H1 (cell line): ENCODE results near the gene NTRK2. TPM values are rescaled to one million over a fixed set of nuclear protein-coding genes. Genes with fewer than 3 reads are reported as not detected.

ENCODE experiments used
- CTCF ChIA-PET: fragments of 300-600 bp; sonication (Branson Sonifier 250); formaldehyde crosslinking; loops from one replicate; lab custom pipeline; 2021; ENCODE audit not compliant: partially characterized antibody; lab: Charles Lee
- POLR2A ChIA-PET: fragments of 300-600 bp; sonication (Branson Sonifier 250); formaldehyde crosslinking; loops from one replicate; lab custom pipeline; 2021; ENCODE audit warnings: inconsistent platforms; ENCODE audit not compliant: partially characterized antibody; lab: Charles Lee
- DNase-seq, 2 experiments: peaks; one replicate each; pipeline versions ENCODE4 v3.0.0 to v3.0.0-alpha.2; 2010 to 2022; ENCODE audit warnings: low spot score in 2 of 2, low read depth in 1 of 2, mixed read lengths in 1 of 2
- FAIRE-seq: peaks from 2 replicates; lab custom pipeline; 2011; peaks lifted over from hg19 to GRCh38; lab: Jason Lieb, UNC
- H2AFZ ChIP-seq: 2 replicates; pipeline ENCODE4 v1.8.1; 2012; ENCODE audit warnings: low read length, inconsistent platforms
- H2AK5ac ChIP-seq: 2 replicates; pipeline ENCODE4 v1.6.1; 2013; ENCODE audit warnings: low read depth, low read length
- H2BK120ac ChIP-seq: replicated peaks from 2 replicates; pipeline ENCODE3; 2013; ENCODE audit warnings: low read depth, low read length, inconsistent platforms
- H2BK12ac ChIP-seq: 2 replicates; pipeline ENCODE4 v1.6.1; 2013; ENCODE audit warnings: low read depth, low read length
- H2BK15ac ChIP-seq: 2 replicates; pipeline ENCODE4 v1.6.1; 2013; ENCODE audit warnings: low read length
- H2BK20ac ChIP-seq: 2 replicates; pipeline ENCODE4 v1.6.1; 2013; ENCODE audit warnings: low read length
- H2BK5ac ChIP-seq: 2 replicates; pipeline ENCODE4 v1.6.1; 2013; ENCODE audit warnings: low read depth, low read length
- H3K14ac ChIP-seq: 2 replicates; pipeline ENCODE4 v1.6.1; 2013; ENCODE audit warnings: inconsistent platforms; ENCODE audit not compliant: insufficient read length
- H3K18ac ChIP-seq: 2 replicates; pipeline ENCODE4 v1.6.1; 2013; ENCODE audit warnings: low read length; ENCODE audit errors: extremely low read depth
- H3K23ac ChIP-seq: 2 replicates; pipeline ENCODE4 v1.6.1; 2013; ENCODE audit warnings: inconsistent platforms; ENCODE audit not compliant: insufficient read length
- H3K23me2 ChIP-seq: 2 replicates; pipeline ENCODE4 v1.6.1; 2013; ENCODE audit warnings: low read depth, low read length
- H3K27ac ChIP-seq: 2 replicates; pipeline ENCODE4 v1.6.1; 2011; ENCODE audit warnings: low read depth, low read length, inconsistent platforms
- H3K27me3 ChIP-seq, 4 experiments: replicated peaks in 1 of 4; 1 replicate in 1 of 4; 2 replicates in 3 of 4; pipeline versions ENCODE4 v1.6.1 to v1.8.1; 2011 to 2013; ENCODE audit warnings: low read length in 3 of 4, mild to moderate bottlenecking in 3 of 4, inconsistent platforms in 2 of 4, mixed read lengths in 2 of 4, moderate library complexity in 1 of 4; ENCODE audit not compliant: control insufficient read depth in 3 of 4, insufficient read depth in 3 of 4; ENCODE audit errors: extremely low read depth in 1 of 4
- H3K36me3 ChIP-seq, 4 experiments: 2 replicates each; pipeline versions ENCODE4 v1.6.1 to v1.8.1; 2011 to 2013; ENCODE audit warnings: mild to moderate bottlenecking in 4 of 4, low read length in 3 of 4, moderate library complexity in 2 of 4, control low read depth in 1 of 4, inconsistent platforms in 1 of 4; ENCODE audit not compliant: insufficient read depth in 4 of 4, control insufficient read depth in 2 of 4
- H3K4ac ChIP-seq: replicated peaks from 2 replicates; pipeline ENCODE3; 2013; ENCODE audit warnings: low read length, low read depth, mixed read lengths, inconsistent platforms; ENCODE audit not compliant: insufficient read length
- H3K4me1 ChIP-seq, 4 experiments: replicated peaks in 1 of 4; 1 replicate in 1 of 4; 2 replicates in 3 of 4; pipeline versions ENCODE4 v1.6.1 to v1.8.1; 2011 to 2013; ENCODE audit warnings: low read length in 3 of 4, inconsistent platforms in 2 of 4, mixed read lengths in 1 of 4; ENCODE audit not compliant: insufficient read depth in 4 of 4, control insufficient read depth in 3 of 4
- H3K4me2 ChIP-seq, 2 experiments: 2 replicates each; pipeline versions ENCODE4 v1.6.1 to v1.8.1; 2011 to 2013; ENCODE audit warnings: low read depth in 2 of 2, low read length in 2 of 2, control low read depth in 1 of 2, inconsistent platforms in 1 of 2, mild to moderate bottlenecking in 1 of 2; ENCODE audit not compliant: insufficient read depth in 1 of 2
- H3K4me3 ChIP-seq, 4 experiments: fragments of 200-600, 300-600 bp in 1 of 4; sonication (generic), shearing (Covaris generic), sonication (Bioruptor Twin) in 1 of 4; 2 replicates each; pipeline versions ENCODE4 v1.5.1 to v1.8.1; 2011 to 2016; ENCODE audit warnings: low read length in 4 of 4, low read depth in 3 of 4, control low read depth in 2 of 4, inconsistent platforms in 2 of 4, mild to moderate bottlenecking in 2 of 4, mixed read lengths in 1 of 4, moderate library complexity in 1 of 4; ENCODE audit not compliant: insufficient read depth in 2 of 4; ENCODE audit errors: extremely low read depth in 1 of 4
- H3K56ac ChIP-seq: replicated peaks from 2 replicates; pipeline ENCODE3; 2013; ENCODE audit warnings: low read depth, mild to moderate bottlenecking, mixed read lengths, low read length, inconsistent platforms; ENCODE audit not compliant: insufficient read length
- H3K79me1 ChIP-seq: 2 replicates; pipeline ENCODE4 v1.6.1; 2013; ENCODE audit warnings: low read depth, low read length, control low read depth
- H3K79me2 ChIP-seq, 2 experiments: 2 replicates each; pipeline versions ENCODE4 v1.6.1 to v1.8.1; 2012 to 2013; ENCODE audit warnings: low read length in 2 of 2, mild to moderate bottlenecking in 2 of 2, inconsistent platforms in 1 of 2; ENCODE audit not compliant: insufficient read depth in 2 of 2, control insufficient read depth in 1 of 2
- H3K9ac ChIP-seq, 4 experiments: replicated peaks in 1 of 4; 1 replicate in 1 of 4; 2 replicates in 3 of 4; pipeline versions ENCODE4 v1.6.1 to v1.8.1; 2011 to 2013; ENCODE audit warnings: low read depth in 3 of 4, low read length in 3 of 4, control low read depth in 2 of 4, mild to moderate bottlenecking in 2 of 4, moderate library complexity in 2 of 4, inconsistent platforms in 1 of 4; ENCODE audit errors: extremely low read depth in 1 of 4
- H3K9me3 ChIP-seq, 2 experiments: 2 replicates each; pipeline versions ENCODE4 v1.6.1 to v1.8.1; 2012 to 2013; ENCODE audit warnings: mild to moderate bottlenecking in 2 of 2, moderate library complexity in 2 of 2, control low read depth in 1 of 2, inconsistent platforms in 1 of 2, low read depth in 1 of 2, low read length in 1 of 2, mixed read lengths in 1 of 2; ENCODE audit not compliant: insufficient read depth in 2 of 2
- H4K20me1 ChIP-seq, 2 experiments: replicated peaks in 1 of 2; 2 replicates each; pipeline versions ENCODE3 to v1.8.1; 2011 to 2013; ENCODE audit warnings: inconsistent platforms in 2 of 2, low read length in 2 of 2, mild to moderate bottlenecking in 1 of 2; ENCODE audit not compliant: insufficient read depth in 2 of 2, control insufficient read depth in 1 of 2
- H4K5ac ChIP-seq: 2 replicates; pipeline ENCODE4 v1.6.1; 2013; ENCODE audit warnings: low read length, low read depth, mixed read lengths, inconsistent platforms; ENCODE audit not compliant: insufficient read length
- H4K8ac ChIP-seq: 2 replicates; pipeline ENCODE4 v1.8.0; 2013; ENCODE audit warnings: mild to moderate bottlenecking, moderate library complexity, low read length, inconsistent platforms; ENCODE audit not compliant: insufficient read depth; ENCODE audit errors: extremely low read depth
- H4K91ac ChIP-seq: replicated peaks from 2 replicates; pipeline ENCODE3; 2013; ENCODE audit warnings: low read length, mixed read lengths, inconsistent platforms; ENCODE audit not compliant: insufficient read length
- WGBS, 2 experiments: shearing (Covaris generic) in 1 of 2; methylation state at CpG; one replicate each; pipeline versions ENCODE4 v1.1.6 to v1.1.7; 2013 to 2015; ENCODE audit warnings: low lambda C conversion rate in 2 of 2, mixed read lengths in 2 of 2, inconsistent platforms in 1 of 2, low coverage in 1 of 2, missing lambda C conversion rate in 1 of 2; ENCODE audit not compliant: insufficient replicate concordance in 2 of 2, insufficient coverage in 1 of 2, insufficient read length in 1 of 2; ENCODE audit errors: extremely low coverage in 1 of 2, missing lambda C conversion rate in 1 of 2; 5-methylcytosine and 5-hydroxymethylcytosine counted together
- polyA plus RNA-seq, 7 experiments: library from polyadenylated mRNA; depleted of rRNA in 3 of 7; stranded (reverse) in 5 of 7; unstranded in 2 of 7; fragments of >200 nt in 5 of 7; fragments of 200-250 nt in 2 of 7; gene quantifications; 1 replicate in 5 of 7; 2 replicates in 1 of 7; 4 replicates in 1 of 7; pipeline versions ENCODE4 v1.2.1 to v1.2.3, GENCODE V29; 2011 to 2013; ENCODE audit warnings: missing spikeins in 2 of 7, mixed read lengths in 2 of 7
- total RNA-seq: library from RNA; stranded (reverse); fragmentation: NEBNext Ultra II Directional; extraction: Animal tissue kit (Norgen Biotek cat#: 25700); gene quantifications from 2 replicates; pipeline ENCODE4 v1.2.1, GENCODE V29; 2021
- TF ChIP-seq, protein P1 (sequence below): fragments of 300-600 bp; sonication (generic); IDR thresholded peaks from 2 replicates; pipeline ENCODE4 v1.7.1; 2012; ENCODE audit warnings: low read length, moderate library complexity, mild to moderate bottlenecking, inconsistent platforms; ENCODE audit not compliant: insufficient replicate concordance

NTRK2 gene
- total and polyA plus RNA-seq, 2 of the 8 experiments (the other 6 are each of a cell fraction or from before 2014, with no cell fraction given): 0.03 to 0.04 TPM

- Histone ChIP-seq H4K8ac (no peak overlapping the region), H2BK15ac (no peak overlapping the region), H2AK5ac (no peak overlapping the region), H3K4me1 (no peaks in the 10 kb centered on the region), H2BK12ac (no peak overlapping the region), H4K5ac (no peak overlapping the region), H3K23me2 (no peaks in the 10 kb centered on the region), H4K20me1 (no peaks in the 10 kb centered on the region), H3K4ac (no peak overlapping the region), H3K9ac (no peak overlapping the region), H2BK120ac (no peak overlapping the region), H3K9me3 (no peaks in the 10 kb centered on the region), H2AFZ (no peak overlapping the region), H3K23ac (no peak overlapping the region), H2BK5ac (no peak overlapping the region), H3K14ac (no peak overlapping the region), H3K18ac (no peak overlapping the region), H3K4me2 (no peak overlapping the region), H4K91ac (no peak overlapping the region), H3K27ac (no peak overlapping the region), H3K79me1 (no peaks in the 10 kb centered on the region), H3K79me2 (no peaks in the 10 kb centered on the region), H3K56ac (no peak overlapping the region), H3K36me3 (no peaks in the 10 kb centered on the region), H3K27me3 (no peaks in the 10 kb centered on the region), H3K4me3 (no peak overlapping the region), H2BK20ac (no peak overlapping the region)
- POLR2A ChIA-PET: no interaction called here
- no peak for DNase-seq
- CTCF ChIA-PET: no interaction called here
- FAIRE-seq: no peak
- 88% methylated on average over 1 of the region's 1 CpG; no CpG with 5 or more reads in 1 of the 2 experiments for WGBS, 2 experiments
- TF ChIP-seq, protein P1, sequence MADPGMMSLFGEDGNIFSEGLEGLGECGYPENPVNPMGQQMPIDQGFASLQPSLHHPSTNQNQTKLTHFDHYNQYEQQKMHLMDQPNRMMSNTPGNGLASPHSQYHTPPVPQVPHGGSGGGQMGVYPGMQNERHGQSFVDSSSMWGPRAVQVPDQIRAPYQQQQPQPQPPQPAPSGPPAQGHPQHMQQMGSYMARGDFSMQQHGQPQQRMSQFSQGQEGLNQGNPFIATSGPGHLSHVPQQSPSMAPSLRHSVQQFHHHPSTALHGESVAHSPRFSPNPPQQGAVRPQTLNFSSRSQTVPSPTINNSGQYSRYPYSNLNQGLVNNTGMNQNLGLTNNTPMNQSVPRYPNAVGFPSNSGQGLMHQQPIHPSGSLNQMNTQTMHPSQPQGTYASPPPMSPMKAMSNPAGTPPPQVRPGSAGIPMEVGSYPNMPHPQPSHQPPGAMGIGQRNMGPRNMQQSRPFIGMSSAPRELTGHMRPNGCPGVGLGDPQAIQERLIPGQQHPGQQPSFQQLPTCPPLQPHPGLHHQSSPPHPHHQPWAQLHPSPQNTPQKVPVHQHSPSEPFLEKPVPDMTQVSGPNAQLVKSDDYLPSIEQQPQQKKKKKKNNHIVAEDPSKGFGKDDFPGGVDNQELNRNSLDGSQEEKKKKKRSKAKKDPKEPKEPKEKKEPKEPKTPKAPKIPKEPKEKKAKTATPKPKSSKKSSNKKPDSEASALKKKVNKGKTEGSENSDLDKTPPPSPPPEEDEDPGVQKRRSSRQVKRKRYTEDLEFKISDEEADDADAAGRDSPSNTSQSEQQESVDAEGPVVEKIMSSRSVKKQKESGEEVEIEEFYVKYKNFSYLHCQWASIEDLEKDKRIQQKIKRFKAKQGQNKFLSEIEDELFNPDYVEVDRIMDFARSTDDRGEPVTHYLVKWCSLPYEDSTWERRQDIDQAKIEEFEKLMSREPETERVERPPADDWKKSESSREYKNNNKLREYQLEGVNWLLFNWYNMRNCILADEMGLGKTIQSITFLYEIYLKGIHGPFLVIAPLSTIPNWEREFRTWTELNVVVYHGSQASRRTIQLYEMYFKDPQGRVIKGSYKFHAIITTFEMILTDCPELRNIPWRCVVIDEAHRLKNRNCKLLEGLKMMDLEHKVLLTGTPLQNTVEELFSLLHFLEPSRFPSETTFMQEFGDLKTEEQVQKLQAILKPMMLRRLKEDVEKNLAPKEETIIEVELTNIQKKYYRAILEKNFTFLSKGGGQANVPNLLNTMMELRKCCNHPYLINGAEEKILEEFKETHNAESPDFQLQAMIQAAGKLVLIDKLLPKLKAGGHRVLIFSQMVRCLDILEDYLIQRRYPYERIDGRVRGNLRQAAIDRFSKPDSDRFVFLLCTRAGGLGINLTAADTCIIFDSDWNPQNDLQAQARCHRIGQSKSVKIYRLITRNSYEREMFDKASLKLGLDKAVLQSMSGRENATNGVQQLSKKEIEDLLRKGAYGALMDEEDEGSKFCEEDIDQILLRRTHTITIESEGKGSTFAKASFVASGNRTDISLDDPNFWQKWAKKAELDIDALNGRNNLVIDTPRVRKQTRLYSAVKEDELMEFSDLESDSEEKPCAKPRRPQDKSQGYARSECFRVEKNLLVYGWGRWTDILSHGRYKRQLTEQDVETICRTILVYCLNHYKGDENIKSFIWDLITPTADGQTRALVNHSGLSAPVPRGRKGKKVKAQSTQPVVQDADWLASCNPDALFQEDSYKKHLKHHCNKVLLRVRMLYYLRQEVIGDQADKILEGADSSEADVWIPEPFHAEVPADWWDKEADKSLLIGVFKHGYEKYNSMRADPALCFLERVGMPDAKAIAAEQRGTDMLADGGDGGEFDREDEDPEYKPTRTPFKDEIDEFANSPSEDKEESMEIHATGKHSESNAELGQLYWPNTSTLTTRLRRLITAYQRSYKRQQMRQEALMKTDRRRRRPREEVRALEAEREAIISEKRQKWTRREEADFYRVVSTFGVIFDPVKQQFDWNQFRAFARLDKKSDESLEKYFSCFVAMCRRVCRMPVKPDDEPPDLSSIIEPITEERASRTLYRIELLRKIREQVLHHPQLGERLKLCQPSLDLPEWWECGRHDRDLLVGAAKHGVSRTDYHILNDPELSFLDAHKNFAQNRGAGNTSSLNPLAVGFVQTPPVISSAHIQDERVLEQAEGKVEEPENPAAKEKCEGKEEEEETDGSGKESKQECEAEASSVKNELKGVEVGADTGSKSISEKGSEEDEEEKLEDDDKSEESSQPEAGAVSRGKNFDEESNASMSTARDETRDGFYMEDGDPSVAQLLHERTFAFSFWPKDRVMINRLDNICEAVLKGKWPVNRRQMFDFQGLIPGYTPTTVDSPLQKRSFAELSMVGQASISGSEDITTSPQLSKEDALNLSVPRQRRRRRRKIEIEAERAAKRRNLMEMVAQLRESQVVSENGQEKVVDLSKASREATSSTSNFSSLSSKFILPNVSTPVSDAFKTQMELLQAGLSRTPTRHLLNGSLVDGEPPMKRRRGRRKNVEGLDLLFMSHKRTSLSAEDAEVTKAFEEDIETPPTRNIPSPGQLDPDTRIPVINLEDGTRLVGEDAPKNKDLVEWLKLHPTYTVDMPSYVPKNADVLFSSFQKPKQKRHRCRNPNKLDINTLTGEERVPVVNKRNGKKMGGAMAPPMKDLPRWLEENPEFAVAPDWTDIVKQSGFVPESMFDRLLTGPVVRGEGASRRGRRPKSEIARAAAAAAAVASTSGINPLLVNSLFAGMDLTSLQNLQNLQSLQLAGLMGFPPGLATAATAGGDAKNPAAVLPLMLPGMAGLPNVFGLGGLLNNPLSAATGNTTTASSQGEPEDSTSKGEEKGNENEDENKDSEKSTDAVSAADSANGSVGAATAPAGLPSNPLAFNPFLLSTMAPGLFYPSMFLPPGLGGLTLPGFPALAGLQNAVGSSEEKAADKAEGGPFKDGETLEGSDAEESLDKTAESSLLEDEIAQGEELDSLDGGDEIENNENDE: no peak
Observed at GRCh38 chr9:84974258-84974657, 304.7 kb downstream of the NTRK2 start.
